HCT116 (cell line): ENCODE results near the gene BSN.

Experiments used
- ATF3 ChIP-seq: IDR thresholded peaks from 2 replicates; pipeline ENCODE4 v1.6.1; 2012
- CTCF ChIP-seq, 3 experiments: fragments of 200-600 bp in 1 of 3; sonication (generic) in 1 of 3; IDR thresholded peaks in 2 of 3; conservative IDR thresholded peaks in 1 of 3; 2 replicates each; pipeline ENCODE4 v1.5.1; 2012 to 2017; ENCODE audit warnings: low read depth in 2 of 3, low read length in 2 of 3, antibody characterized with exemption in 1 of 3, borderline replicate concordance in 1 of 3, control low read depth in 1 of 3, mild to moderate bottlenecking in 1 of 3, mixed read lengths in 1 of 3, mixed run types in 1 of 3, moderate library complexity in 1 of 3; ENCODE audit not compliant: insufficient read depth in 1 of 3
- POLR2A ChIP-seq: IDR thresholded peaks from 2 replicates; pipeline ENCODE4 v1.7.0; 2011; ENCODE audit warnings: borderline replicate concordance; ENCODE audit not compliant: insufficient read depth, insufficient read length; ENCODE audit errors: extremely low read depth
- POLR2AphosphoS5 ChIP-seq: IDR thresholded peaks from 2 replicates; pipeline ENCODE4 v1.6.1; 2011; ENCODE audit warnings: mild to moderate bottlenecking, low read depth, low read length, moderate library complexity
- ZFX ChIP-seq: fragments of 450-650 bp; IDR thresholded peaks from 2 replicates; pipeline ENCODE4 v1.6.1; 2017

- TF ChIP-seq CTCF (IDR thresholded peaks at IDR 0.05 in 2 of 3, conservative IDR thresholded peaks at IDR 0.05 in 1 of 3; ENCODE audit: borderline replicate concordance in 1 of 3, insufficient read depth in 1 of 3, low read depth in 2 of 3, low read length in 2 of 3): peak in 2 of 3 experiments; percentile 38 to 57; a peak in 4 of 6 replicates
- no peak for TF ChIP-seq ZFX
- peak; percentile 81 for TF ChIP-seq POLR2AphosphoS5
- no peak for TF ChIP-seq ATF3
- TF ChIP-seq POLR2A: peak; percentile 74
Observed at GRCh38 chr3:49719214-49719884, 165.1 kb downstream of the BSN start, which contains the start of gene AMIGO3.
